OCI-LY7 (cell line): Measurements from ENCODE around the gene OR8D4. TPM values are rescaled to one million over a fixed set of nuclear protein-coding genes. Genes with fewer than 3 reads are reported as not detected.

ENCODE experiments used
- BruUV-seq: library from RNA; stranded (reverse); fragments of 400-500 nt; replicated peaks from 2 replicates; lab custom pipeline; 2021; lab: Mats Ljungman, UMichigan
- CTCF ChIA-PET: fragments of 300-600 bp; sonication (Branson Sonifier 250); formaldehyde crosslinking; loops from one replicate; lab custom pipeline; 2022; ENCODE audit warnings: antibody characterized with exemption; ENCODE audit not compliant: unreplicated experiment; lab: Charles Lee
- POLR2A ChIA-PET: fragments of 300-600 bp; sonication (Branson Sonifier 250); formaldehyde crosslinking; loops from one replicate; lab custom pipeline; 2022; ENCODE audit warnings: antibody characterized with exemption; lab: Charles Lee
- DNase-seq: peaks from one replicate; pipeline ENCODE4 v3.0.0-alpha.2; 2015; ENCODE audit warnings: low spot score
- H2AFZ ChIP-seq: fragments of 200-600 bp; sonication (generic), shearing (Covaris generic); 2 replicates; pipeline ENCODE4 v1.6.1; 2014; ENCODE audit warnings: mild to moderate bottlenecking, antibody characterized with exemption, low read length, moderate library complexity
- H3K27ac ChIP-seq: fragments of 200-600 bp; sonication (generic); 2 replicates; pipeline ENCODE4 v1.5.1; 2014; ENCODE audit warnings: mixed run types, low read depth, mild to moderate bottlenecking, moderate library complexity, low read length, inconsistent platforms; ENCODE audit not compliant: poor library complexity, severe bottlenecking
- H3K36me3 ChIP-seq: fragments of 200-600 bp; sonication (generic); 2 replicates; pipeline ENCODE4 v1.6.1; 2014; ENCODE audit warnings: mild to moderate bottlenecking, antibody characterized with exemption, low read length, moderate library complexity, mixed read lengths; ENCODE audit not compliant: insufficient read depth
- H3K4me1 ChIP-seq: fragments of 200-600 bp; sonication (generic); 2 replicates; pipeline ENCODE4 v1.5.1; 2014; ENCODE audit warnings: mild to moderate bottlenecking, low read length; ENCODE audit not compliant: insufficient read depth, poor library complexity, severe bottlenecking
- H3K4me2 ChIP-seq: fragments of 200-600 bp; sonication (generic); 2 replicates; pipeline ENCODE4 v1.6.1; 2014; ENCODE audit warnings: mild to moderate bottlenecking, low read length
- H3K4me3 ChIP-seq: fragments of 200-600 bp; sonication (generic); 2 replicates; pipeline ENCODE4 v1.5.1; 2014; ENCODE audit warnings: mild to moderate bottlenecking, low read depth, low read length; ENCODE audit not compliant: poor library complexity, severe bottlenecking
- H3K79me2 ChIP-seq: fragments of 200-600 bp; sonication (generic); 2 replicates; pipeline ENCODE4 v1.6.1; 2016; ENCODE audit warnings: low read depth, mild to moderate bottlenecking, low read length, moderate library complexity, mixed read lengths; ENCODE audit not compliant: insufficient read depth
- H3K9me2 ChIP-seq: fragments of 200-600 bp; sonication (generic); 2 replicates; pipeline ENCODE4 v1.6.1; 2016; ENCODE audit warnings: mild to moderate bottlenecking, low read length, mixed read lengths; ENCODE audit not compliant: insufficient read depth
- H3K9me3 ChIP-seq: fragments of 200-600 bp; sonication (generic); 2 replicates; pipeline ENCODE4 v1.6.1; 2014; ENCODE audit warnings: mild to moderate bottlenecking, mixed run types, low read length, mixed read lengths
- H4K20me1 ChIP-seq: fragments of 200-600 bp; sonication (generic); 2 replicates; pipeline ENCODE4 v1.6.1; 2014; ENCODE audit warnings: mild to moderate bottlenecking, antibody characterized with exemption, low read length, moderate library complexity, mixed read lengths; ENCODE audit not compliant: insufficient read depth
- CTCF ChIP-seq: fragments of 200-600 bp; sonication (generic); conservative IDR thresholded peaks from 2 replicates; pipeline ENCODE4 v1.5.1; 2014; ENCODE audit warnings: mild to moderate bottlenecking, antibody characterized with exemption, low read length, moderate library complexity, mixed read lengths
- EZH2phosphoT487 ChIP-seq: fragments of 200-600 bp; sonication (generic); IDR thresholded peaks from 2 replicates; pipeline ENCODE4 v1.6.1; 2018; ENCODE audit warnings: low read depth, borderline replicate concordance, mild to moderate bottlenecking, mixed run types, antibody characterized with exemption, low read length, moderate library complexity, mixed read lengths
- intact Hi-C: fragments of 100-400 bp; cut with micrococcal nuclease; formaldehyde crosslinking; loops from one replicate; pipeline ENCODE4 v1.10.0; 2022; ENCODE audit not compliant: unreplicated experiment
- total RNA-seq, 2 experiments: library from RNA; depleted of rRNA in 1 of 2; stranded (reverse); fragments of >200 nt in 1 of 2; shearing (Covaris generic) in 1 of 2; gene quantifications; 2 replicates each; pipeline ENCODE4 v1.2.3, GENCODE V29; 2014 to 2022

The OR8D4 gene
- total RNA-seq, 2 experiments from 2014 or later = not detected

- Histone ChIP-seq H3K4me1 (no peaks in the 10 kb centered on the region), H4K20me1 (no peaks in the 10 kb centered on the region), H3K79me2 (no peaks in the 10 kb centered on the region), H2AFZ (no peak overlapping the region), H3K27ac (no peak overlapping the region), H3K4me2 (no peak overlapping the region), H3K9me3 (no peaks in the 10 kb centered on the region), H3K4me3 (no peak overlapping the region), H3K36me3 (no peaks in the 10 kb centered on the region), H3K9me2 (no peaks in the 10 kb centered on the region)
- CTCF ChIA-PET = no interaction called here
- POLR2A ChIA-PET = no interaction called here
- BruUV-seq = no TSS peak
- DNase-seq = no peak
- intact Hi-C loops = no loop called here
- TF ChIP-seq EZH2phosphoT487 = no peak
- TF ChIP-seq CTCF = no peak
These were observed 2.2 kb upstream of the OR8D4 start for GRCh38 chr11:123899792-123900191.

GRCh38 chr11:123903932-123904331 lies 2.0 kb downstream of the OR8D4 start:
- H3K36me3 ChIP-seq = no peaks in the 10 kb centered on the region
- no peak overlapping the region for H3K4me3 ChIP-seq
- H3K4me1 ChIP-seq = no peaks in the 10 kb centered on the region
- BruUV-seq = no TSS peak
- H3K27ac ChIP-seq = no peak overlapping the region
- intact Hi-C loops = no loop called here
- no peak for DNase-seq
- H2AFZ ChIP-seq = no peak overlapping the region
- H4K20me1 ChIP-seq = no peaks in the 10 kb centered on the region
- no peaks in the 10 kb centered on the region for H3K9me3 ChIP-seq
- ChIA-PET POLR2A (no interaction called here), CTCF (no interaction called here)
- TF ChIP-seq EZH2phosphoT487 (no peak), CTCF (no peak)
- H3K4me2 ChIP-seq = no peak overlapping the region
- no peaks in the 10 kb centered on the region for H3K9me2 ChIP-seq
- H3K79me2 ChIP-seq = no peaks in the 10 kb centered on the region

GRCh38 chr11:123904932-123905331 lies 3.0 kb downstream of the OR8D4 start:
- CTCF ChIA-PET = no interaction called here

More at GRCh38 chr11:123904932-123905331, 3.0 kb downstream of the OR8D4 start:
- no TSS peak for BruUV-seq
- H3K4me1 ChIP-seq = no peaks in the 10 kb centered on the region
- DNase-seq = no peak
- H3K4me2 ChIP-seq = no peak overlapping the region
- H3K4me3 ChIP-seq = no peak overlapping the region
- no peak overlapping the region for H3K27ac ChIP-seq
- H3K36me3 ChIP-seq = no peaks in the 10 kb centered on the region
- no peaks in the 10 kb centered on the region for H3K9me2 ChIP-seq
- H3K9me3 ChIP-seq = no peaks in the 10 kb centered on the region
- intact Hi-C loops = no loop called here
- no peaks in the 10 kb centered on the region for H3K79me2 ChIP-seq
- no peaks in the 10 kb centered on the region for H4K20me1 ChIP-seq
- POLR2A ChIA-PET = no interaction called here
- H2AFZ ChIP-seq = no peak overlapping the region
- TF ChIP-seq EZH2phosphoT487 (no peak), CTCF (no peak)
